ENCODE data around the gene EMILIN2. TPM values are rescaled to one million over a fixed set of nuclear protein-coding genes. Genes with fewer than 3 reads are reported as not detected.

Gene EMILIN2
- polyA plus RNA-seq, 2 of the 4 experiments (the other 2 are of a cell fraction) = 5.4 to 7.8 TPM

GRCh38 chr18:2897448-2898185, 50.8 kb downstream of the EMILIN2 start:
- POLR2A ChIA-PET = no interaction called here
- Histone ChIP-seq H3K27ac (no peak overlapping the region), H3K9me3 (no peaks in the 10 kb centered on the region), H3K4me1 (no peaks in the 10 kb centered on the region), H3K4me2 (no peak overlapping the region), H3K4me3 (no peak overlapping the region)
- no peak for FAIRE-seq
- ATAC-seq = no peak
- no peak for TF ChIP-seq RARB (CRISPR knock-in tag; IDR thresholded peaks at IDR 0.05)
- no peak for TF ChIP-seq MYC (IDR thresholded peaks at IDR 0.05; ENCODE audit: borderline replicate concordance, low read length)
- no peak for TF ChIP-seq TP53 (CRISPR knock-in tag; IDR thresholded peaks at IDR 0.05)
- 72% methylated on average over 12 of the region's 12 CpGs for WGBS (ENCODE audit: missing lambda C conversion rate)
- CTCF ChIA-PET = no interaction called here
- DNase-seq (ENCODE audit: low read depth in 1 of 2, low spot score in 1 of 2) = no peak

GRCh38 chr18:2898186-2898640, 51.4 kb downstream of the EMILIN2 start:
- Histone ChIP-seq H3K4me2 (no peak overlapping the region), H3K4me1 (0 out of 3 replicates have a peak, but pooled peaks cover 2% of the 10 kb centered on the region), H3K4me3 (no peak overlapping the region), H3K27ac (no peak overlapping the region), H3K9me3 (no peaks in the 10 kb centered on the region)
- POLR2A ChIA-PET = no interaction called here
- CTCF ChIA-PET = no interaction called here
- ATAC-seq (peak; percentile 24 to 47; a peak in 2 of 6 replicates), DNase-seq (ENCODE audit: low read depth in 1 of 2, low spot score in 1 of 2) (no peak), FAIRE-seq (no peak)
- TF ChIP-seq RNF2 (IDR thresholded peaks at IDR 0.05; ENCODE audit: borderline replicate concordance, low read depth) (no peak), ZFP36 (IDR thresholded peaks at IDR 0.05; ENCODE audit: borderline replicate concordance, partially characterized antibody) (no peak), JUNB (IDR thresholded peaks at IDR 0.05) (no peak), NPAS2 (CRISPR knock-in tag; IDR thresholded peaks at IDR 0.05; ENCODE audit: borderline replicate concordance) (no peak), USF2 (IDR thresholded peaks at IDR 0.05) (no peak), HOXB13 (CRISPR knock-in tag; IDR thresholded peaks at IDR 0.05; ENCODE audit: low read depth) (no peak), ZC3H11A (IDR thresholded peaks at IDR 0.05) (no peak), PHF8 (IDR thresholded peaks at IDR 0.05; ENCODE audit: borderline replicate concordance, low read depth) (no peak), FOSB (CRISPR knock-in tag; IDR thresholded peaks at IDR 0.05) (no peak), EHF (CRISPR knock-in tag; IDR thresholded peaks at IDR 0.05) (no peak), NR3C1 (IDR thresholded peaks at IDR 0.05) (no peak), REST (IDR thresholded peaks at IDR 0.05) (no peak), BCL3 (IDR thresholded peaks at IDR 0.05) (no peak), JUN (IDR thresholded peaks at IDR 0.05) (no peak), EHMT2 (IDR thresholded peaks at IDR 0.05; ENCODE audit: low read depth) (no peak), KDM5A (IDR thresholded peaks at IDR 0.05) (no peak), HMGXB4 (CRISPR knock-in tag; IDR thresholded peaks at IDR 0.05; ENCODE audit: borderline replicate concordance) (no peak), PBX3 (IDR thresholded peaks at IDR 0.05) (no peak), EP300 (IDR thresholded peaks at IDR 0.05) (no peak), CTCF (IDR thresholded peaks at IDR 0.05) (no peak)
- 82% methylated on average over 3 of the region's 6 CpGs for WGBS (ENCODE audit: missing lambda C conversion rate)
